Measurements from ENCODE around the gene HOXC5. TPM values are rescaled to one million over a fixed set of nuclear protein-coding genes. Genes with fewer than 3 reads are reported as not detected.
"Not testable (repeated sequence)": the region's sequence is repeated elsewhere in the genome, so short reads cannot be mapped to it uniquely, and the experiment has no call there.

The HOXC5 gene
- total and polyA plus RNA-seq, 4 experiments from 2014 or later, result not detected

DNA sequence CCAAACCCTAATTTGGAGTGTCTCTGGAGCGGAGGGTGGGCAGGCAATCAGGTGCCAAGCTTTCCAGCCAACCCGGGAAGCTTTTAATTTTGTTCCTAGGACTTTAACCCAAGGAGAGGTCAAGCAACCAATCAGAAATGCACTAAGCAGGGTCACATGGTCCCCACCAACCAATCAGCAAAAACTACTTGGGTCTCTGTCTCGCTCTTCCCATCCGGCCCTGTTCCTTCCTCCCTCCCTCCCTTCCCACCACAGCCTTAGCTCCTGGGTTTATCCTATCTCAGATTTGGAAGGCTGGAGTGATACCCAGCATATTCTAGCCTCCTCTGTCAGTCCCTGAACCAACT, 7.3 kb downstream of the HOXC5 start:
- Histone ChIP-seq H3K27ac (ENCODE audit: low read depth, low read length) (no peak overlapping the region), H3K36me3 (ENCODE audit: insufficient read depth, low read length) (no peaks in the 10 kb centered on the region), H3K4me1 (ENCODE audit: insufficient read depth, low read length) (no peaks in the 10 kb centered on the region), H3K4me3 (ENCODE audit: low read length in 2 of 2) (no peak overlapping the region), H3K9me3 (ENCODE audit: control insufficient read depth in 1 of 2, low read length in 2 of 2) (no peaks in the 10 kb centered on the region), H3K27me3 (ENCODE audit: insufficient read depth, low read length) (peaks cover 46% of the 10 kb centered on the region)
- Mint-ChIP-seq H3K27me3 (peaks cover 58 to 76% of the 10 kb centered on the region in 2 donors), H3K4me1 (peaks cover under 1 to 4% (median 1%) of the 10 kb centered on the region in 4 donors), H3K4me3 (no peak overlapping the region), H3K9me3 (peaks cover 0 to 2% (median 0%) of the 10 kb centered on the region in 8 donors), H3K27ac (no peak overlapping the region), H3K36me3 (no peaks in the 10 kb centered on the region)
- ChIA-PET CTCF (ENCODE audit: partially characterized antibody) (no interaction called here), POLR2A (ENCODE audit: partially characterized antibody) (no interaction called here)
- DNase-seq, result no peak
- intact Hi-C loops (cut with micrococcal nuclease), result no loop called here

DNA sequence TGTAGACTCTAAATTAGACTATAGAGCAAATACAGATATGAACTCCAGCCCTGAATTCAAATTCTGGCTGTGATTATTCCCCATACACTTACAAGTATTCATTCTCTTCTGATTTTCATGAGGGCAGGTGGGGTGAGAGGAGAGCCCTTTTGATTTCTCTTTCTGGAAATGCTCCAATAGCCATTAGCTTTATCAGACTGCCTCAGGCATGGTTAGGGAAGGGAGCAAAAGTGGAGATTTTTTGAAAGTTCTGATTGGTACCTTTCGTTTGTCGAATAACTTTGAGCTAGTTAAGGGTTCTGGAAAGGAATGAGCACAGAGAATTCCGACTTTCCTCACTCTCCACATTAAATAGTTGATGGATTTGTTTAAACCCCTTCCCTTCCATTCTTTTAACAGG, 7.8 kb downstream of the HOXC5 start:
- intact Hi-C loops (cut with micrococcal nuclease), result no loop called here
- POLR2A ChIA-PET (ENCODE audit: partially characterized antibody), result no interaction called here

DNA sequence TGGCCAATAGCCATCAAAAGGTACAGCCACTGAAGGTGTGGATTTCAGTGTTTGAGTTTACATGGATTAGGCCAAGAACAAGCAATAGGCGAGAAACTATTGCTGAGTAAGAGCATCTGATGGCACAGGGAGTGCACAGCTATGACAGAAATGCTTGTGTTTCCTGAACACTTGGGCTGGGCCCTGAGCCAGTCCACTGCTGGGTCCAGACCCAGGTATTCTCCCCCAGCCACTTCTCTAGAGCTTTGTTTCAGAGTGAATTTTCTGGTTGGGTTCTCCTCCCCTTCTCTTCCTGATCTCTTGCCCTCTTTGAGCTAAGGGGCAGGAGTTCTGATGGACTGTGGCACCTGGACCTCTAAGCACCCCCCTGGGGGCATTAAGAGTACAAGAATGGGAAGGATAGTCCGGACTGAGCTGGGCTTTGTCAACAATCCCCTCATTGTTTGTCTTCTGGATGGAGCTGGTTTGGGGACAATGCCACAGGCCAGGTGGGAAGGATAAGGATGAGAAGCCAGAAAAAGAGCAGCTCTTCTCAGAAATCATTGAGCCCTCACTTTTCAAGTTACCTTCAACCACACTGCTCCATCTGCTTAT, 8.3 kb downstream of the HOXC5 start:
- Mint-ChIP-seq H3K36me3 (no peaks in the 10 kb centered on the region), H3K27ac (no peak overlapping the region), H3K9me3 (peaks cover 0 to 2% (median 0%) of the 10 kb centered on the region in 8 donors), H3K27me3 (peaks cover 58 to 74% of the 10 kb centered on the region in 2 donors), H3K4me3 (no peak overlapping the region), H3K4me1 (peaks cover 0 to 4% (median under 1%) of the 10 kb centered on the region in 4 donors)
- no peak for DNase-seq
- intact Hi-C loops (cut with micrococcal nuclease), result no loop called here
- Histone ChIP-seq H3K4me1 (ENCODE audit: insufficient read depth, low read length) (no peaks in the 10 kb centered on the region), H3K4me3 (ENCODE audit: low read length in 2 of 2) (no peak overlapping the region), H3K36me3 (ENCODE audit: insufficient read depth, low read length) (no peaks in the 10 kb centered on the region), H3K9me3 (ENCODE audit: control insufficient read depth in 1 of 2, low read length in 2 of 2) (no peaks in the 10 kb centered on the region), H3K27me3 (ENCODE audit: insufficient read depth, low read length) (peaks cover 53% of the 10 kb centered on the region), H3K27ac (ENCODE audit: low read depth, low read length) (no peak overlapping the region)
- ChIA-PET POLR2A (ENCODE audit: partially characterized antibody) (interaction anchor here (0.6 kb wide), 1 partner anchor 13 kb away, joined by 5 read pairs; no protein-coding TSS in a partner anchor), CTCF (ENCODE audit: partially characterized antibody) (interaction anchor here (0.6 to 1.2 kb wide), 2 partner anchors 13 to 151 kb away, joined by 3 read pairs; partner anchors contain the start of gene HOXC4)

More for the DNA sequence above, 7.8 kb downstream of the HOXC5 start:
- no peak overlapping the region for H3K27ac Mint-ChIP-seq
- H3K9me3 Mint-ChIP-seq, result peaks cover 0 to 2% (median 0%) of the 10 kb centered on the region in 8 donors
- CTCF ChIA-PET (ENCODE audit: partially characterized antibody), result interaction anchor here (1.2 kb wide), 1 partner anchor 13 kb away, joined by 3 read pairs; the partner anchor contains the start of gene HOXC4
- no peaks in the 10 kb centered on the region for H3K36me3 Mint-ChIP-seq
- H3K27me3 Mint-ChIP-seq, result peaks cover 59 to 76% of the 10 kb centered on the region in 2 donors
- H3K27ac ChIP-seq (ENCODE audit: low read depth, low read length), result no peak overlapping the region
- no peak overlapping the region for H3K4me3 ChIP-seq (ENCODE audit: low read length in 2 of 2)
- peaks cover 48% of the 10 kb centered on the region for H3K27me3 ChIP-seq (ENCODE audit: insufficient read depth, low read length)
- no peak for DNase-seq
- H3K4me1 Mint-ChIP-seq, result peaks cover 0 to 4% (median under 1%) of the 10 kb centered on the region in 4 donors
- no peaks in the 10 kb centered on the region for H3K4me1 ChIP-seq (ENCODE audit: insufficient read depth, low read length)
- H3K4me3 Mint-ChIP-seq, result no peak overlapping the region
- H3K9me3 ChIP-seq (ENCODE audit: control insufficient read depth in 1 of 2, low read length in 2 of 2), result no peaks in the 10 kb centered on the region
- no peaks in the 10 kb centered on the region for H3K36me3 ChIP-seq (ENCODE audit: insufficient read depth, low read length)

DNA sequence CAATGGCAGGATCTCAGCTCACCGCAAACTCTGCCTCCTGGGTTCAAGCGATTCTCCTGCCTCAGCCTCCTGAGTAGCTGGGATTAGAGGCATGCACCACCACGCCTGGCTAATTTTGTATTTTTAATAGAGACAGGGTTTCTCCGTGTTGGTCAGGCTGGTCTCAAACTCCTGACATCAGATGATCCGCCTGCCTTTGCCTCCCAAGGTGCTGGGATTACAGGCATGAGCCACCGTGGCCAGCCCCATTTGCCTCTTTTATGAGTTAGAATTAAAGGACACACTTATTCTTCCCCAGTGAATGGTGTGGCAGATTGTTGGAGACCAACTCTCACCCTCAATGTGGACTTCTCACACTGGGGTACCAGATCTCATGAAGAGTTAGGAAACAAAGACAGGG, 9.2 kb downstream of the HOXC5 start:
- H3K27me3 ChIP-seq (ENCODE audit: insufficient read depth, low read length), result peaks cover 60% of the 10 kb centered on the region
- intact Hi-C loops (cut with micrococcal nuclease); H3K4me3 ChIP-seq (ENCODE audit: low read length in 2 of 2); H3K4me1 Mint-ChIP-seq; POLR2A ChIA-PET (ENCODE audit: partially characterized antibody); H3K4me3 Mint-ChIP-seq; H3K9me3 Mint-ChIP-seq; CTCF ChIA-PET (ENCODE audit: partially characterized antibody); H3K36me3 ChIP-seq (ENCODE audit: insufficient read depth, low read length); H3K27ac Mint-ChIP-seq; H3K4me1 ChIP-seq (ENCODE audit: insufficient read depth, low read length); H3K36me3 Mint-ChIP-seq; DNase-seq; H3K27ac ChIP-seq (ENCODE audit: low read depth, low read length); H3K9me3 ChIP-seq (ENCODE audit: control insufficient read depth in 1 of 2, low read length in 2 of 2): not testable (repeated sequence)
- peaks cover 62 to 77% of the 10 kb centered on the region in 2 donors for H3K27me3 Mint-ChIP-seq

DNA sequence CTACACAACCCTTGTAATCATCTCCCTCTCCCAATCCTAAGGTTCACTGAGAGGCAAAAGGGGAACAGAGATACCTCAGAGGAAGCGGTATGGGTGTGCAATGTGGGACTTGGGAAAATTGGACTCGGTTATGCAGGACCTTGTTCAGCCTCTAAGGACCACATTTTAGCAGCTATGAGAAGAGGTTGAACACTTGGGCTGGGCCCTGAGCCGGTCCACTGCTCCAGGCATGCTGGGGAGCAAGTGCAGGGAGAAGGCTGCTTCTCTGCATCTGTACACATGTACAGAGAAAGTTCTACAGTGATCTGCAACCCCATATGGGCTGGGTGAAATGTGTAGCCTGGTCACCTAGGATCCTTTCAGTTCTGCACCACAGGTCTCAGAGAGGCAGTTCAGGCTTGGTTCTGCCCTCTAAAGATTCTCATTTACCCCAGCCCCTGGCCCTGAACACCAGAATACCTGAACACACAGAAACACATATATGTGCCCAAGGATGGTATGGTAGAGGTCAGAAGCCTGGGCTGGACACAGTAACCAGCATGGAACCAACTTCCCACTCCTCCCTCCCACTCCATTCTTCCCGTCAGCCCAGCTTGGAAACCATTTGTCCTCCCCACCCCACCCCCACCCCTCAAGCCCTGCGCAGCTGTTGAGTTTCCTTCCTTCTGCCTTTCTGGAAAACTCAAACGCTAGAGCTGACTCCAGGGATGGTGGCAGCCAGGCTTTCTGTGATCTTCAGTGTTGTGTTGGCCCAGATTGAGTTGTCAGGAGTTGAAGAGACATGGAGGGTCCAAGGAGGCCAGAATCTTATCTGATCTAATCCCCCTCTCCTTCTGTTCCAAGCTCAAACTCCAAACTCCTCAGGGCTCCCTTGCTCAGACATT, 10.4 kb downstream of the HOXC5 start:
- intact Hi-C loops (cut with micrococcal nuclease), result no loop called here
- peaks cover 59 to 75% of the 10 kb centered on the region in 2 donors for H3K27me3 Mint-ChIP-seq
- DNase-seq, result no peak
- H3K4me1 Mint-ChIP-seq, result peaks cover 6 to 8% (median 7%) of the 10 kb centered on the region in 4 donors
- H3K4me3 Mint-ChIP-seq, result no peak overlapping the region
- H3K9me3 Mint-ChIP-seq, result peaks cover 0 to 4% (median 0%) of the 10 kb centered on the region in 8 donors
- no peak overlapping the region for H3K4me3 ChIP-seq (ENCODE audit: low read length in 2 of 2)
- no peaks in the 10 kb centered on the region for H3K36me3 ChIP-seq (ENCODE audit: insufficient read depth, low read length)
- POLR2A ChIA-PET (ENCODE audit: partially characterized antibody), result no interaction called here
- H3K27ac Mint-ChIP-seq, result peak overlapping the region in 1 of 7 donors; percentile 35
- peaks cover 4% of the 10 kb centered on the region for H3K4me1 ChIP-seq (ENCODE audit: insufficient read depth, low read length)
- no peak overlapping the region for H3K27ac ChIP-seq (ENCODE audit: low read depth, low read length)
- H3K27me3 ChIP-seq (ENCODE audit: insufficient read depth, low read length), result peaks cover 67% of the 10 kb centered on the region
- no peaks in the 10 kb centered on the region for H3K9me3 ChIP-seq (ENCODE audit: control insufficient read depth in 1 of 2, low read length in 2 of 2)
- CTCF ChIA-PET (ENCODE audit: partially characterized antibody), result interaction anchor here (1.0 kb wide), 1 partner anchor 10 kb away, joined by 3 read pairs; the partner anchor contains the start of gene HOXC5
- H3K36me3 Mint-ChIP-seq, result no peaks in the 10 kb centered on the region

DNA sequence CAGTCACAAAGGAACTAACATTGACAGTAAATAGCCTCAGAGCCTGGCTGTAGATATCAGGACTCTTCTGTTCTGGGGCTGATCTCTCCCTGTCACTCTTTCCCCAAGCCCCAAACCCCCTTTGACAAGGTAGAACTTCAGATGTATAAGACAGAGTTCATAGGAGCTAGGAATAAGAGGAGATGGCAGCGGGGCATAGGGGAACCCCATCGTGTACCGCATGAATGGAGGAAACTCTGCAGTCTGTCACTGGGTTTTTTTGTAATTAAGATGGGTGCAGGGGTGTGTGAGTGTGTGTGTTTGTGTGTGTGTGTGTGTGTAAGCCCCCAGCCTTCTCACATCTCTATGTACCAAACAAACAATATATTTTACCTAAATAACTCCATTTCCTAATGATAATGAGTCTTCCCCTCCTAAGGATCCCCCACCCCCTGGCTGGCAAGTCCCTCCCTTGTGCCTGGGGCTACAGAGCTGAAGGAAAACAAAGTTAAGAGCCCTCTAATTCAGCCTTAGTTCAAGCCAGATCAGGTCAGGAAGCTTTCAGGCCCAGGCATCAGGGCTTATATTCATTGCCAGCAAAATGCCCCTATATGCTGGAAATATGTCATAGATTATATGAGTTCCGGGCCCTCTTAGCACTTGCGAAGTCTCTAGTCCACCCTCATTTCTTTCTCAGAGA, 11.7 kb downstream of the HOXC5 start:
- DNase-seq, result no peak
- peaks cover 4% of the 10 kb centered on the region for H3K4me1 ChIP-seq (ENCODE audit: insufficient read depth, low read length)
- Mint-ChIP-seq H3K27me3 (peaks cover 60 to 75% of the 10 kb centered on the region in 2 donors), H3K4me3 (no peak overlapping the region), H3K4me1 (peaks cover 7 to 11% (median 8%) of the 10 kb centered on the region in 4 donors), H3K9me3 (peaks cover 0 to 7% (median 0%) of the 10 kb centered on the region in 8 donors), H3K27ac (no peak overlapping the region), H3K36me3 (no peaks in the 10 kb centered on the region)
- ChIA-PET CTCF (ENCODE audit: partially characterized antibody) (no interaction called here), POLR2A (ENCODE audit: partially characterized antibody) (no interaction called here)
- no peak overlapping the region for H3K4me3 ChIP-seq (ENCODE audit: low read length in 2 of 2)
- no peaks in the 10 kb centered on the region for H3K9me3 ChIP-seq (ENCODE audit: control insufficient read depth in 1 of 2, low read length in 2 of 2)
- no peaks in the 10 kb centered on the region for H3K36me3 ChIP-seq (ENCODE audit: insufficient read depth, low read length)
- intact Hi-C loops (cut with micrococcal nuclease), result no loop called here
- no peak overlapping the region for H3K27ac ChIP-seq (ENCODE audit: low read depth, low read length)
- peaks cover 80% of the 10 kb centered on the region for H3K27me3 ChIP-seq (ENCODE audit: insufficient read depth, low read length)

DNA sequence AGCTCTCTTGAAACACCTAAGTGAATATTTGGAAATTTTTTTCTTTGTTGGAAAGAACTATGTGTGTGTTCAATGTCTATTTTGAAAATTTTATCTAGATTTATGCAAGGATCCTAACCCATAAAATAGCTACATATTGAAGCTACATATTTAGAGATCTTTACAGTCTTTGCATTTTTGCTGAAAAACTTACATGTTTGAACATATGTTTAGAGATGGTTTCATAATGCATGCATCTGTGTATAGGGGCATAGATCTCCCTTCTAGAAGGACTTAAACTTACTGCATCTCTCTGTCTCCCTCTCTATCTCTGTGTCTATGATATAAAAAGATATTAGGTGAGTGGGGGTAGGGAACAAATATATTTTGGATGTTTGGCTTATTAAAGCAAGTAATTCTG, 12.6 kb downstream of the HOXC5 start:
- CTCF ChIA-PET (ENCODE audit: partially characterized antibody), result no interaction called here
- peaks cover 0 to 7% (median 0%) of the 10 kb centered on the region in 8 donors for H3K9me3 Mint-ChIP-seq
- POLR2A ChIA-PET (ENCODE audit: partially characterized antibody), result no interaction called here
- Histone ChIP-seq H3K4me3 (ENCODE audit: low read length in 2 of 2) (no peak overlapping the region), H3K27ac (ENCODE audit: low read depth, low read length) (no peak overlapping the region), H3K9me3 (ENCODE audit: control insufficient read depth in 1 of 2, low read length in 2 of 2) (no peaks in the 10 kb centered on the region), H3K36me3 (ENCODE audit: insufficient read depth, low read length) (no peaks in the 10 kb centered on the region), H3K27me3 (ENCODE audit: insufficient read depth, low read length) (peaks cover 83% of the 10 kb centered on the region), H3K4me1 (ENCODE audit: insufficient read depth, low read length) (peaks cover 12% of the 10 kb centered on the region)
- H3K4me3 Mint-ChIP-seq, result no peak overlapping the region
- intact Hi-C loops (cut with micrococcal nuclease), result no loop called here
- peaks cover 10 to 19% (median 13%) of the 10 kb centered on the region in 4 donors for H3K4me1 Mint-ChIP-seq
- DNase-seq, result no peak
- peaks cover 63 to 77% of the 10 kb centered on the region in 2 donors for H3K27me3 Mint-ChIP-seq
- H3K27ac Mint-ChIP-seq, result no peak overlapping the region
- no peaks in the 10 kb centered on the region for H3K36me3 Mint-ChIP-seq
